Measurements from ENCODE around the gene XYLT2.
"Not testable (repeated sequence)": the region's sequence is repeated elsewhere in the genome, so short reads cannot be mapped to it uniquely, and the experiment has no call there.

XYLT2 gene

DNA sequence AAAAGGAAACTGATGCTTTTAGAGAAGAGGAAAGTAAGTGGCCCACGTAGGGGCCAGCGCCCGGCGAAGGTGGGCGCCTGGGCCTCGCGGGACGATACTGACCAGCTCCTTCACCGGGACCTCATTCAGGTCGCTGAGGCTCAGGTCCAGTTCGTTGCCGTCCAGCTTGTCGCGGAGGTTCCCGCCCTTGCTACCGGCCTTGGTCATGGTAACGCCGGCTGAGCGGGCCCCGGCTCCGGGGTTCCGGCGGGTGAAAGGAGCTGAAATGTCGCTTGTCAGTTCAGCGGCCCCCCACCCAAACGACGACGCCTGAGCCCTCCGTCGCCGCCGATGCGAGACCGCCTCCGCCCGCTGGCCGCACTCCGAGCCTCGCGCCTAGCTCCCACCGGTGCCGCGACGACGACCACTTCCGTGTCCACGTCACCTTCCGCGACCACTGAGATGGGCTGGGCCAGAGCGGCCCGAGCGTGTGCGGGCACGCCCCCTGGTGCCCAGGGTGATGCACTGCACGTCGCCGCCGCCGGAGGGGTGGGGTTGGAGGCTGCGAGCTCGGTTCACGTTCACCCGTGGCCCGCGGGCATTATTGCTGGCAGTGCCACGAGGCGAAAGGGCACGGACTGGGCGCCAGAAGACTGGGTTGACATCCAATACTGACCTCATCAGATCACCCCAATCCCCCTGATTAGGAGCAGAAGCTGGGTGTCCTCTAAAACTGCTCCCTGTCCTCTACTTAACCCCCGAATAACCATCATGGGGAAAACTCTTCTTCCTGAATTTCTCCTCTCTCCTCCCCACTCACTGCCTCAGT, 51.4 kb downstream of the XYLT2 start, which contains the start of gene LRRC59:
LRRC59 (minus strand) TSS at position 413 of the 808 bp plus-strand sequence; CDS start at position 207, 206 bp downstream.
- peak; percentile 88 for DNase-seq

DNA sequence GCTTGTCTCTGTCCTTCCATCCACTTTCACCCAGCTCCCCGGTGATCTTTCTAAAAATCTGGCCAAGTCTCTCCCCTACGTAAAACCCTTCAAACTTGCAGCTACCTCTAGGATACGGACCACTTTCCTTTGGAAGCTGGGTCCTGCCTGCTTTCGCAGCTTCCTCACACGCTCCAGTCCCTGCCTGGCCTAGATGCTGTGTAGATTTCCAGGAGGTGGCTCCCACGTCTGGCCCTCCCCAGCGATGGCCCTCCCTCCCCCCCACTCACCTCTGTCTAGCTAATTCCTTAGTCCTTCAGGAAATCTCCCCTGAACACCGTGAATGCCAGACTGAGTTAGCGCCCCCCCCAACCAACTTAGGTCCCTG, 52.0 kb downstream of the XYLT2 start:
- DNase-seq, result no peak

DNA sequence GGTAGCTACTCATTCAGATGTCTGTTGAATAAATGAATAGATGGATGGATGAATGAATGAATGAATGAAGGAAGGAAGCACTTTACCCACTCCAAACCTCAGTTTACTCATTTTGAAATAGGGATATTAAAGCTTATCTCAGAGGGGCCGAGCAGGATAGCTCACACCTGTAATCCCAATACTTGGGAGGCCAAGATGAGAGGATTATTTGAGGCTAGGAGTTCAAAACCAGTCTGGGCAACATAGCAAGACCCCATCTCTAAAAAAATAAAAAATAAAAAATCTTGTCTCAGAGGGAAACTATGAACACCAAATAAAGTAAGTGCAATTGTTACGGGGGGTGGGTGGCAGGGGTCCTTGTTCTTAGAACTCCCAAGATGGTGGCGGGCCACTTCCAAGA, 52.7 kb downstream of the XYLT2 start:
- DNase-seq, result not testable (repeated sequence)

DNA sequence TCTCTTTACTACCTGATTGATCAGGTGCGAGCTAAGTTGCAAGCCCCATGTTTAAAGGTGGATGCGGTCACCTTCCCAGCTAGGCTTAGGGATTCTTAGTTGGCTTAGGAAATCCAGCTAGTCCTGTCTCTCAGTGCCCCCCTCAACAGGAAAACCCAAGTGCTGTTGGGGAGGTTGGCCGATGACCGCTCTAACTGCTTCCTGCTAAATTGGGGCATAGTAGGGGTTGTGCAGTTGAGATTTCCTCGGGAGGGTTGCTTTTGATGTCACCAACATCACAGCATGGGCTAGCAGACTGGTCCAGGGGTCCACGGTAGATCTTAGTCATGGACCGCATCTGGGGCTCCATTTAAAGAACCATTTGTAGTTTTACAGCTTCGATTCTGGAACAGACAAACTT, 53.7 kb downstream of the XYLT2 start:
- DNase-seq, result not testable (repeated sequence)

DNA sequence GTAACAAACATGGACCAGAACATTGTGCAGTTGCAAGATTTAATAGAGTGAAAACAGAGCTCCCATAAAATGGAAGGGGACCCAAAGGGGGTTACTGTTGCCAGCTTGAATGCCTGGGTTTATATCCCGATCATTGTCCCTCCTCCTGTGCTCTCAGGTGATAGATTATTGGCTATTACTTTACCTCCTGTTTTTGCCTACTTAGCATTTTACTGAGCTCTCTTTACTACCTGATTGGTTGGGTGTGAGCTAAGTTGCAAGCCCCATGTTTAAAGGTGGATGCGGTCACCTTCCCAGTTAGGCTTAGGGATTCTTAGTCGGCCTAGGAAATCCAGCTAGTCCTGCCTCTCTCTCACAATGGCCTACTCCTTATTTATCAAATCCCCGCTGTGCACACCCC, 59.4 kb downstream of the XYLT2 start:
- not testable (repeated sequence) for DNase-seq

DNA sequence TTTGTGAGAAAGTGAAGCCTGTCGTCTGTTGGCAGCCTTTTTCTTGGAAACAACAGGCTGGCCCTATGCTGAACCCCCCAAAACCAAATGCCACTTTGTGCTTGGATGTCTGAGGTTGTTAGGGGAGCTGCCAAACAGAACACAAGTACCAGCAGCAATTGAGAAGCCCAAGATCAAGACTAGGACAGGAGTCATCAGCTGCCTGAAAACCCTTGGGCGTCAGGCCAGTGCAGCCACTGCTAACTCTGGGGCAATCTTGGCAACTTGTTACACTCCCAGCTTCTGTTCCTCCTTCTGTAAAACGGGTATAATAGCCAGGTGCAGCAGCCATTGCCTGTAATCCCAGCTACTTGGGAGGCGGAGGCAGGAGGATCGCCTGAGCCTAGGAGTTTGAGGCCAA, 60.7 kb downstream of the XYLT2 start:
- no peak for DNase-seq

DNA sequence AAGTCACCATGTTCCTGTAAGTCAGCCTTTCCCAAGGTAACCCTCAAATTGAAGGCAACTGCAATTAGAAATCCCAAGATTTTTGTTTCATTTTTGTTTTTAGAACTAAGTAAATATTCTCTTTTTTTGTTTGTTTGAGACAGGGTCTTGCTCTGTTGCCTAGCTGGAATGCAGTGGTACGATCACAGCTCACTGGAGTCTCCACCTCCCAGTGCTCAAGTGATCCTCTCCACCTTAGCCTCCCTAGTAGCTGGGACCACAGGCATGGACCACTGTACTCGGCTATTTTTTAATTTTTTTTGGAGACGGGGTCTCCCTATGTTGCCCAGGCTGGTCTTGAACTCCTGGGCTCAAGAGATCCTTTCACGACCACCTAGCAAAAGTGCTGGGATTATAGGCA, 62.0 kb downstream of the XYLT2 start:
- no peak for DNase-seq

Measured in CD4-positive, alpha-beta T cell treated with Interleukin-4 for 4 hours (primary cell).